Mononuclear cell (primary cell): ENCODE data around the gene DIO1. TPM values are rescaled to one million over a fixed set of nuclear protein-coding genes. Genes with fewer than 3 reads are reported as not detected.

ENCODE experiments used
- total RNA-seq: library from RNA; depleted of rRNA; stranded (reverse); fragments of >200 nt; gene quantifications from one replicate; pipeline ENCODE4 v1.2.3, GENCODE V29; 2012

The DIO1 gene
- total RNA-seq, 1 donor, result 0.21 TPM

Other genes starting within 250 kb of the DIO1 start
- gene GLIS1, start 155.0 kb upstream of the DIO1 start, total RNA-seq, result not detected
- 6.6 TPM for gene NDC1, start 55.9 kb upstream of the DIO1 start, total RNA-seq
- gene YIPF1, start 4.4 kb upstream of the DIO1 start, total RNA-seq, result 11.4 TPM
- 16.3 TPM for gene IFT25, start 51.5 kb downstream of the DIO1 start, total RNA-seq
- gene LRRC42, start 52.2 kb downstream of the DIO1 start, total RNA-seq, result 7.1 TPM
- gene LDLRAD1, start 124.0 kb downstream of the DIO1 start, total RNA-seq, result not detected
- 186 TPM for gene TMEM59, start 159.0 kb downstream of the DIO1 start, total RNA-seq
- gene TCEANC2, start 159.4 kb downstream of the DIO1 start, total RNA-seq, result 1.0 TPM